ENCODE data around the gene GYS1. TPM values are rescaled to one million over a fixed set of nuclear protein-coding genes. Genes with fewer than 3 reads are reported as not detected.
"Not testable (repeated sequence)": the region's sequence is repeated elsewhere in the genome, so short reads cannot be mapped to it uniquely, and the experiment has no call there.

Gene GYS1
- total RNA-seq, 6 experiments from 2014 or later: 76.0 to 90.8 (median 87.5) TPM

GRCh38 chr19:48933382-48933932 is 59.7 kb downstream of the GYS1 start, which contains the start of gene DHDH:
TSS of gene DHDH (plus strand) at chr19:48933699. CDS start at chr19:48933722, 23 bp downstream.
- TF ChIP-seq CTCF (IDR thresholded peaks at IDR 0.05): no peak
- Mint-ChIP-seq H3K4me1 (ENCODE audit: low read depth) (peaks cover 11% of the 10 kb centered on the region), H3K27ac (no peak within 1 kb of the TSS), H3K4me3 (peak within 1 kb of the TSS; percentile 85), H3K27me3 (ENCODE audit: insufficient read depth) (peaks cover 14% of the 10 kb centered on the region), H3K9me3 (no peaks in the 10 kb centered on the region; the same call in 1 of the 2 replicates), H3K36me3 (ENCODE audit: low read depth) (no peaks in the 10 kb centered on the region; the same call in 1 of the 2 replicates)
- DNase-seq: peak; percentile 9

GRCh38 chr19:48928164-48929025 is 64.7 kb downstream of the GYS1 start:
- no peak overlapping the region for H3K27ac Mint-ChIP-seq

GRCh38 chr19:48927692-48928091 is 65.4 kb downstream of the GYS1 start:
- peaks cover 22% of the 10 kb centered on the region for H3K4me1 Mint-ChIP-seq (ENCODE audit: low read depth)
- peaks cover 13% of the 10 kb centered on the region for H3K27me3 Mint-ChIP-seq (ENCODE audit: insufficient read depth)
- not testable (repeated sequence) for H3K4me3 Mint-ChIP-seq; DNase-seq; H3K27ac Mint-ChIP-seq; H3K36me3 Mint-ChIP-seq (ENCODE audit: low read depth); H3K9me3 Mint-ChIP-seq

More at GRCh38 chr19:48928164-48929025, 64.7 kb downstream of the GYS1 start:
- Mint-ChIP-seq H3K4me1 (ENCODE audit: low read depth) (peaks cover 27% of the 10 kb centered on the region), H3K27me3 (ENCODE audit: insufficient read depth) (peaks cover 14% of the 10 kb centered on the region), H3K4me3 (no peak overlapping the region), H3K36me3 (ENCODE audit: low read depth) (no peaks in the 10 kb centered on the region), H3K9me3 (no peaks in the 10 kb centered on the region)
- DNase-seq: peak; percentile 0
- TF ChIP-seq CTCF (IDR thresholded peaks at IDR 0.05): peak; percentile 24; the same call in 1 of the 2 replicates

GRCh38 chr19:48926909-48927308 is 66.2 kb downstream of the GYS1 start:
- Mint-ChIP-seq H3K27me3 (ENCODE audit: insufficient read depth) (peaks cover 9% of the 10 kb centered on the region), H3K4me1 (ENCODE audit: low read depth) (peaks cover 22% of the 10 kb centered on the region), H3K27ac (peak overlapping the region; percentile 82), H3K9me3 (no peaks in the 10 kb centered on the region), H3K4me3 (peak overlapping the region; percentile 11), H3K36me3 (ENCODE audit: low read depth) (peaks cover 5% of the 10 kb centered on the region; the same call in 1 of the 2 replicates)
- DNase-seq: peak; percentile 96
- TF ChIP-seq CTCF (IDR thresholded peaks at IDR 0.05): no peak

- H3K4me3 Mint-ChIP-seq; DNase-seq; H3K9me3 Mint-ChIP-seq; H3K27me3 Mint-ChIP-seq (ENCODE audit: insufficient read depth); H3K36me3 Mint-ChIP-seq (ENCODE audit: low read depth): not testable (repeated sequence)
- peak overlapping the region; percentile 82 for H3K27ac Mint-ChIP-seq
- peaks cover 22% of the 10 kb centered on the region for H3K4me1 Mint-ChIP-seq (ENCODE audit: low read depth)
These were observed 67.2 kb downstream of the GYS1 start for GRCh38 chr19:48925890-48926289.

GRCh38 chr19:48925240-48925843 is 67.8 kb downstream of the GYS1 start:
- Mint-ChIP-seq H3K27me3 (ENCODE audit: insufficient read depth) (peaks cover 3% of the 10 kb centered on the region), H3K36me3 (ENCODE audit: low read depth) (peaks cover 5% of the 10 kb centered on the region; the same call in 1 of the 2 replicates), H3K9me3 (no peaks in the 10 kb centered on the region), H3K4me3 (no peak overlapping the region), H3K27ac (peak overlapping the region; percentile 77), H3K4me1 (ENCODE audit: low read depth) (peaks cover 22% of the 10 kb centered on the region)
- DNase-seq: peak; percentile 75
- TF ChIP-seq CTCF (IDR thresholded peaks at IDR 0.05): no peak
